NT2/D1 (cell line): Measurements from ENCODE around the gene IFIH1.

Experiments used
- YY1 ChIP-seq: IDR thresholded peaks from 2 replicates; pipeline ENCODE4 v1.6.1; 2011; ENCODE audit not compliant: insufficient read length, insufficient read depth
- ZNF274 ChIP-seq: IDR thresholded peaks from 2 replicates; pipeline ENCODE4 v1.6.1; 2011; ENCODE audit warnings: mild to moderate bottlenecking, low read depth, low read length

- TF ChIP-seq YY1, result no peak
- no peak for TF ChIP-seq ZNF274
Observed at GRCh38 chr2:162234620-162235462, 83.6 kb downstream of the IFIH1 start.
